ENCODE data around the gene GALNT14.

The GALNT14 gene

GRCh38 chr2:30877833-30878232 lies 260.4 kb downstream of the GALNT14 start:
- DNase-seq, result no peak

GRCh38 chr2:30872797-30873196 lies 265.4 kb downstream of the GALNT14 start:
- no peak for DNase-seq

DNA sequence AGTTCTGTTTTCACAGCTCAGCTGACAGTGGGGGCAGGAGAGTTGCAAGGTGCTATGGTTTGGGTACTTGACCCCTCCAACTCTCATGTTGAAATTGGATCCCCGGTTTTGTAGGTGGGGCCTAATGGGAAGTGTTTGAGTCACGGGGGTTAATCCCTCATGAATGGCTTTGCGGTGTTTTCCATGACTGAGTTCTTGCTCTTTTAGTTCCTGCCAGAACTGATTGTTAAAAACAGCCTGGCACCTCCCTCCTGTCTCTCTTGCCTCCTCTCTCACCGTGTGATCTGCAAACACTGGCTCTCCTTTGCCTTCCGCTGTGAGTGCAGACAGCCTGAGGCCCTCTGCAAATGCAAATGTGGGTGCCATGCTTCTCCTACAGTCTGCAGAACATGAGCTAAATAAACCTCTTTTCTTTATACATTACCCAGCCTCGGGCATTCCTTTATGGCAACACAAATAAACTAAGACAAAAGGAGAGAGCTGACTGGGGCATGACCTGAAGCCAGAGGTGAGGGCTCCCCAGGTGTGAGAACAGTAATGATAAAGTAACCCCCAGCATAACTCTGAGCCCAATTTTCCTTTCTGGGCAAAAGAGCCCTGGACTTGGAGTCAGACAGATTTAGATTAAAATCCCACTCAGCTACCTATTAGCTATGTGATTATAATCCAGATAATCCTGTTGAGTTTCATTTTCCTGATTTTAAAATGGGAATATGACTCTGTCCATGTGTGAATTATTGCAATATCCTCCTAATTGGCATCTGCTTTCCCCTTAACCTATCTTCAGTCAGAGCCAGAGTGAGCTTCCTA lies 266.1 kb downstream of the GALNT14 start:
- DNase-seq, result peak; percentile 90

DNA sequence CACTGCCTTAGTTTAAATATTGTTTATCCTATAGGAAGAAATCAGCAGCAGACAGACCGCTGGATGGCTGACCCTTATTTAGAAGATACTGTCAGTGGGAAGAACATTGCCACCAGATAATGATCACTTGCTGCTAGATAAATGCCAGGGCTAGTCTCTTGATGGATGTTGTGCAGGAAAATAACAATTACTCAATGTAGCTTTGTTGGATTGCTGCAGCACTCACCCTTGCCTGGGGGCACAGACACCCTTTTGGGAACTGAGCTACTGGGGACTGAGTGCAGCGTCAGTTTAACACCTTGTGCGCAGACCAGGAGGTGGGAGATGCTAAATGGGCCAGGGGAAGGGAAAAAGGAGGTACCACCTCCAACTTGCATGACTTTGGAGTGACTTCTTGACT lies 266.8 kb downstream of the GALNT14 start:
- no peak for DNase-seq

DNA sequence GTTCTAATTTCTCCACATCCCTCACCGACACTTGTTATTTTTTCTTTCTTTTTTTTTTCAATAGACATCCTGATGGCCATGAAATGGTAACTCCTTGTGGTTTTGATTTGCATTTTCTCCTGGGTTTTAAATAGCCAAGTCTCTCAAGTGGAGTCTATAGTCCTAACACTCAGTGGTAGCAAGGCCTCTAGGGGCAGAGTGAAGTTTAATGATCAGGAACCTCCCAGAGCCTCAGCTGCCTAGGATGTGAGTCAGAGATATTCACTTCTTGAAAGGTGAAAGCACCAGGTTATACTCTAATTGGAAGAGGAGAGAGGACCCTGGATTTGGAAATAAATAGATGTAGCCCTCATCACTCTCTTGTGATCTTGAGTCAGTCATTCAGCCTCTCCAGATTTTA lies 268.3 kb downstream of the GALNT14 start:
- DNase-seq, result no peak

DNA sequence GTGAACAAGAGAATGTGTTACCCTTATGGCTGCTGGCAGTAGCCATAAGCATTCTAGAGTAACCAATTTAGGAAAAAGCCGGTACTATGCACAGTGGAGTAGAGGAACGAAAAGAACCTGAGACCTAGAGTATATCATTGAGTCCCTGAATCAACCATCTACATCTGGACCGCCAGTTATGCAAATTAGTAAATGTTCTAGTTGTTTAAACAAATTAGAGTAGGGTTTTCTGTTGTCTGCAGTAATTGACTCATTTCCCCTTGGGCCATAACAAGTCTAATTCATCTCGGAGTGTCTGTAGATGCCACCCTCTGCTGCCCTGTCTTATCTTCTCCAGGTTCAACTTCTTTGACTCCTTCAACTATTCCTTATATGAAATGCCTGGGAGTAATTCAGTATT lies 270.9 kb downstream of the GALNT14 start:
- DNase-seq, result no peak

- DNase-seq, result no peak
These were observed 271.3 kb downstream of the GALNT14 start for GRCh38 chr2:30866974-30867373.

- DNase-seq, result no peak
These were observed 272.2 kb downstream of the GALNT14 start for GRCh38 chr2:30865892-30866681.

GRCh38 chr2:30865243-30865642 lies 273.0 kb downstream of the GALNT14 start:
- DNase-seq, result no peak

GRCh38 chr2:30862054-30862651 lies 276.1 kb downstream of the GALNT14 start:
- peak; percentile 18 for DNase-seq

- DNase-seq, result no peak
These were observed 277.5 kb downstream of the GALNT14 start for GRCh38 chr2:30860726-30861125.

Measured in DMS153 (cell line).